ENCODE data around the gene SYT4. TPM values are rescaled to one million over a fixed set of nuclear protein-coding genes. Genes with fewer than 3 reads are reported as not detected.

Gene SYT4
- total and polyA plus RNA-seq, 2 experiments from 2014 or later: not detected

GRCh38 chr18:43248610-43249249 is 28.6 kb downstream of the SYT4 start:
- TF ChIP-seq CTCF (IDR thresholded peaks at IDR 0.05; ENCODE audit: low read depth, low read length): no peak
- H3K27me3 ChIP-seq: no peaks in the 10 kb centered on the region
- H3K4me3 ChIP-seq: no peak overlapping the region
- H3K9me3 ChIP-seq (ENCODE audit: low read depth): no peaks in the 10 kb centered on the region
- no peaks in the 10 kb centered on the region for H3K4me1 ChIP-seq (ENCODE audit: low read depth)
- DNase-seq (ENCODE audit: low read depth in 1 of 2, low spot score in 1 of 2): peak in 1 of 2 donors; percentile 28
- no peak overlapping the region for H3K27ac ChIP-seq
- no peaks in the 10 kb centered on the region for H3K36me3 ChIP-seq

GRCh38 chr18:43247944-43248343 is 29.3 kb downstream of the SYT4 start:
- H3K9me3 ChIP-seq (ENCODE audit: low read depth): no peaks in the 10 kb centered on the region
- no peak overlapping the region for H3K4me3 ChIP-seq
- H3K27ac ChIP-seq: no peak overlapping the region
- no peak for TF ChIP-seq CTCF (IDR thresholded peaks at IDR 0.05; ENCODE audit: low read depth, low read length)
- no peaks in the 10 kb centered on the region for H3K4me1 ChIP-seq (ENCODE audit: low read depth)
- no peaks in the 10 kb centered on the region for H3K36me3 ChIP-seq
- no peak for DNase-seq (ENCODE audit: low read depth in 1 of 2, low spot score in 1 of 2)
- H3K27me3 ChIP-seq: no peaks in the 10 kb centered on the region

- H3K27me3 ChIP-seq: no peaks in the 10 kb centered on the region
- TF ChIP-seq CTCF (IDR thresholded peaks at IDR 0.05; ENCODE audit: low read depth, low read length): no peak
- H3K27ac ChIP-seq: no peak overlapping the region
- no peaks in the 10 kb centered on the region for H3K4me1 ChIP-seq (ENCODE audit: low read depth)
- no peaks in the 10 kb centered on the region for H3K36me3 ChIP-seq
- no peak overlapping the region for H3K4me3 ChIP-seq
- no peak for DNase-seq (ENCODE audit: low read depth in 1 of 2, low spot score in 1 of 2)
- H3K9me3 ChIP-seq (ENCODE audit: low read depth): no peaks in the 10 kb centered on the region
Measured at GRCh38 chr18:43238429-43238828, 38.9 kb downstream of the SYT4 start.

- no peak overlapping the region for H3K27ac ChIP-seq
- no peak for TF ChIP-seq CTCF (IDR thresholded peaks at IDR 0.05; ENCODE audit: low read depth, low read length)
- H3K36me3 ChIP-seq: no peaks in the 10 kb centered on the region
- no peak overlapping the region for H3K4me3 ChIP-seq
- no peaks in the 10 kb centered on the region for H3K4me1 ChIP-seq (ENCODE audit: low read depth)
- peak in 1 of 2 donors; percentile 4 for DNase-seq (ENCODE audit: low read depth in 1 of 2, low spot score in 1 of 2)
- H3K9me3 ChIP-seq (ENCODE audit: low read depth): no peaks in the 10 kb centered on the region
- H3K27me3 ChIP-seq: no peaks in the 10 kb centered on the region
Measured at GRCh38 chr18:43236921-43237320, 40.4 kb downstream of the SYT4 start.

- Histone ChIP-seq H3K27ac (no peak overlapping the region), H3K9me3 (ENCODE audit: low read depth) (no peaks in the 10 kb centered on the region), H3K4me1 (ENCODE audit: low read depth) (no peaks in the 10 kb centered on the region), H3K36me3 (no peaks in the 10 kb centered on the region), H3K27me3 (no peaks in the 10 kb centered on the region), H3K4me3 (no peak overlapping the region)
- no peak for TF ChIP-seq CTCF (IDR thresholded peaks at IDR 0.05; ENCODE audit: low read depth, low read length)
- no peak for DNase-seq (ENCODE audit: low read depth in 1 of 2, low spot score in 1 of 2)
Measured at GRCh38 chr18:43234889-43235288, 42.4 kb downstream of the SYT4 start.

Measured in cardiac muscle cell (in vitro differentiated cells and primary cell).